Endothelial cell of umbilical vein (primary cell): Measurements from ENCODE around the gene STK24. TPM values are rescaled to one million over a fixed set of nuclear protein-coding genes. Genes with fewer than 3 reads are reported as not detected.

ENCODE experiments used
- BruUV-seq: library from RNA; stranded (reverse); fragments of 400-500 nt; replicated peaks from 2 replicates; lab custom pipeline; 2021; lab: Mats Ljungman, UMichigan
- CTCF ChIA-PET: fragments of 300-600, 350-600 bp; sonication (Branson Sonifier 250); formaldehyde crosslinking; loops from one replicate; lab custom pipeline; 2021; ENCODE audit warnings: antibody characterized with exemption, inconsistent platforms; lab: Charles Lee
- POLR2A ChIA-PET: fragments of 300-600, 350-600 bp; sonication (Branson Sonifier 250); formaldehyde crosslinking; loops from one replicate; lab custom pipeline; 2021; ENCODE audit warnings: antibody characterized with exemption, inconsistent platforms; lab: Charles Lee
- DNase-seq: peaks from one replicate; pipeline ENCODE4 v3.0.0-alpha.2; 2011; ENCODE audit warnings: low read depth, low spot score
- FAIRE-seq: peaks from 2 replicates; lab custom pipeline; 2011; peaks lifted over from hg19 to GRCh38; lab: Jason Lieb, UNC
- H2AFZ ChIP-seq: 2 replicates; pipeline ENCODE4 v1.6.0; 2012; ENCODE audit warnings: low read depth, low read length, control low read depth, inconsistent platforms
- H3K27ac ChIP-seq: 2 replicates; pipeline ENCODE4 v1.5.1; 2011; ENCODE audit warnings: low read depth, mild to moderate bottlenecking, control low read depth, low read length, moderate library complexity; ENCODE audit not compliant: insufficient read depth
- H3K27me3 ChIP-seq, 2 experiments: 2 replicates each; pipeline versions ENCODE4 v1.6.0 to v1.6.1; 2011; ENCODE audit warnings: low read length in 2 of 2, mixed read lengths in 1 of 2; ENCODE audit not compliant: control insufficient read depth in 2 of 2, insufficient read depth in 2 of 2
- H3K36me3 ChIP-seq, 2 experiments: 2 replicates in 1 of 2; 3 replicates in 1 of 2; pipeline ENCODE4 v1.5.1; 2011; ENCODE audit warnings: low read length in 2 of 2, mild to moderate bottlenecking in 1 of 2, moderate library complexity in 1 of 2; ENCODE audit not compliant: control insufficient read depth in 2 of 2, insufficient read depth in 2 of 2; ENCODE audit errors: extremely low read depth in 1 of 2
- H3K4me1 ChIP-seq: 3 replicates; pipeline ENCODE4 v1.5.1; 2011; ENCODE audit warnings: mild to moderate bottlenecking, low read length; ENCODE audit not compliant: control insufficient read depth, insufficient read depth; ENCODE audit errors: extremely low read depth
- H3K4me2 ChIP-seq: 2 replicates; pipeline ENCODE4 v1.6.1; 2011; ENCODE audit warnings: low read length, control low read depth, mixed read lengths; ENCODE audit not compliant: insufficient read depth
- H3K4me3 ChIP-seq, 3 experiments: fragments of 200-600 bp in 1 of 3; sonication (generic), shearing (Covaris generic) in 1 of 3; replicated peaks in 1 of 3; 2 replicates each; pipeline ENCODE4 v1.5.1; 2011 to 2016; ENCODE audit warnings: control low read depth in 3 of 3, low read length in 3 of 3, mild to moderate bottlenecking in 2 of 3, inconsistent platforms in 1 of 3, low read depth in 1 of 3, moderate library complexity in 1 of 3; ENCODE audit not compliant: insufficient read depth in 1 of 3
- H3K79me2 ChIP-seq: 2 replicates; pipeline ENCODE4 v1.6.0; 2012; ENCODE audit warnings: low read length, inconsistent platforms; ENCODE audit not compliant: control insufficient read depth, insufficient read depth
- H3K9ac ChIP-seq: replicated peaks from 2 replicates; pipeline ENCODE3; 2011; ENCODE audit warnings: low read length, control low read depth; ENCODE audit not compliant: insufficient read depth; ENCODE audit errors: extremely low read depth
- H3K9me1 ChIP-seq: replicated peaks from 3 replicates; pipeline ENCODE4 v1.6.0; 2011; ENCODE audit warnings: mild to moderate bottlenecking, low read length; ENCODE audit not compliant: control insufficient read depth, insufficient read depth; ENCODE audit errors: extremely low read depth
- H3K9me3 ChIP-seq: replicated peaks from 2 replicates; pipeline ENCODE4 v1.5.1; 2012; ENCODE audit warnings: low read length, inconsistent platforms; ENCODE audit not compliant: control insufficient read depth, insufficient read depth
- H4K20me1 ChIP-seq: replicated peaks from 2 replicates; pipeline ENCODE3; 2011; ENCODE audit warnings: mild to moderate bottlenecking, low read length; ENCODE audit not compliant: control insufficient read depth, insufficient read depth; ENCODE audit errors: extremely low read depth
- EZH2 ChIP-seq: IDR thresholded peaks from 2 replicates; pipeline ENCODE4 v1.6.1; 2012; ENCODE audit warnings: borderline replicate concordance, low read depth, mild to moderate bottlenecking, moderate library complexity, low read length, inconsistent platforms; ENCODE audit not compliant: severe bottlenecking
- FOS ChIP-seq: IDR thresholded peaks from 2 replicates; pipeline ENCODE4 v1.6.1; 2011; ENCODE audit warnings: mild to moderate bottlenecking, low read length, moderate library complexity, borderline replicate concordance; ENCODE audit not compliant: insufficient read depth
- GATA2 ChIP-seq: IDR thresholded peaks from 2 replicates; pipeline ENCODE4 v1.7.0; 2011; ENCODE audit warnings: low read depth, mild to moderate bottlenecking, moderate library complexity, mixed read lengths, low read length; ENCODE audit not compliant: insufficient read length, insufficient read depth
- MAX ChIP-seq: IDR thresholded peaks from 2 replicates; pipeline ENCODE4 v1.6.1; 2011; ENCODE audit not compliant: insufficient read depth, insufficient read length
- MYC ChIP-seq: IDR thresholded peaks from one replicate; pipeline ENCODE4 v1.6.1; 2011; ENCODE audit warnings: mild to moderate bottlenecking, low read depth, low read length
- POLR2A ChIP-seq: IDR thresholded peaks from 2 replicates; pipeline ENCODE4 v1.6.1; 2012; ENCODE audit warnings: low read depth, mild to moderate bottlenecking, control low read depth, low read length
- POLR2AphosphoS5 ChIP-seq: IDR thresholded peaks from 2 replicates; pipeline ENCODE4 v1.6.1; 2012; ENCODE audit warnings: low read depth, mild to moderate bottlenecking, control low read depth, low read length, moderate library complexity; ENCODE audit not compliant: insufficient read depth
- dilution Hi-C: fragments of 300-500 bp; cut with MboI; formaldehyde crosslinking; loops from one replicate; pipeline ENCODE4 v1.15.0; 2019; ENCODE audit warnings: low sequenced_read_pairs; ENCODE audit not compliant: extremely low pct_ligation_motif_present
- intact Hi-C: fragments of 100-400 bp; cut with micrococcal nuclease; formaldehyde crosslinking; loops from one replicate; pipeline ENCODE4 v1.10.0; 2022
- polyA plus RNA-seq, 4 experiments: library from polyadenylated mRNA; depleted of rRNA in 3 of 4; stranded (reverse) in 3 of 4; unstranded in 1 of 4; fragments of >200 nt; gene quantifications; 2 replicates each; pipeline versions ENCODE4 v1.2.1 to v1.2.3, GENCODE V29; 2011 to 2012; ENCODE audit warnings: missing spikeins in 1 of 4
- total RNA-seq: library from RNA; stranded (reverse); gene quantifications from 2 replicates; pipeline ENCODE4 v1.2.3, GENCODE V29; 2021
- TF ChIP-seq, protein P1 (sequence below), 2 donors: IDR thresholded peaks; 1 replicate in 1 of 2; 2 replicates in 1 of 2; pipeline ENCODE4 v1.5.1; 2011; ENCODE audit warnings: low read length in 2 of 2, mild to moderate bottlenecking in 2 of 2, moderate library complexity in 2 of 2, control low read depth in 1 of 2, inconsistent platforms in 1 of 2, low read depth in 1 of 2; ENCODE audit not compliant: insufficient read depth in 1 of 2; ENCODE audit errors: extremely low read depth in 1 of 2

The STK24 gene
- total and polyA plus RNA-seq, 2 donors (not counting 3 experiments of a cell fraction or from before 2014, with no cell fraction given) = 43.3 to 100 TPM

- Histone ChIP-seq H4K20me1 (no peaks in the 10 kb centered on the region), H3K27me3 (no peaks in the 10 kb centered on the region), H3K4me1 (no peaks in the 10 kb centered on the region), H3K36me3 (peaks cover 0 to 2% of the 10 kb centered on the region in 2 experiments), H3K9me3 (no peaks in the 10 kb centered on the region), H3K4me3 (no peak overlapping the region), H3K79me2 (no peaks in the 10 kb centered on the region), H3K27ac (no peak overlapping the region), H3K4me2 (no peak overlapping the region), H3K9me1 (no peaks in the 10 kb centered on the region), H3K9ac (no peak overlapping the region), H2AFZ (no peak overlapping the region)
- intact Hi-C loops = no loop called here
- no TSS peak for BruUV-seq
- DNase-seq = no peak
- ChIA-PET CTCF (no interaction called here), POLR2A (no interaction called here)
- TF ChIP-seq POLR2A = no peak
- TF ChIP-seq, protein P1, sequence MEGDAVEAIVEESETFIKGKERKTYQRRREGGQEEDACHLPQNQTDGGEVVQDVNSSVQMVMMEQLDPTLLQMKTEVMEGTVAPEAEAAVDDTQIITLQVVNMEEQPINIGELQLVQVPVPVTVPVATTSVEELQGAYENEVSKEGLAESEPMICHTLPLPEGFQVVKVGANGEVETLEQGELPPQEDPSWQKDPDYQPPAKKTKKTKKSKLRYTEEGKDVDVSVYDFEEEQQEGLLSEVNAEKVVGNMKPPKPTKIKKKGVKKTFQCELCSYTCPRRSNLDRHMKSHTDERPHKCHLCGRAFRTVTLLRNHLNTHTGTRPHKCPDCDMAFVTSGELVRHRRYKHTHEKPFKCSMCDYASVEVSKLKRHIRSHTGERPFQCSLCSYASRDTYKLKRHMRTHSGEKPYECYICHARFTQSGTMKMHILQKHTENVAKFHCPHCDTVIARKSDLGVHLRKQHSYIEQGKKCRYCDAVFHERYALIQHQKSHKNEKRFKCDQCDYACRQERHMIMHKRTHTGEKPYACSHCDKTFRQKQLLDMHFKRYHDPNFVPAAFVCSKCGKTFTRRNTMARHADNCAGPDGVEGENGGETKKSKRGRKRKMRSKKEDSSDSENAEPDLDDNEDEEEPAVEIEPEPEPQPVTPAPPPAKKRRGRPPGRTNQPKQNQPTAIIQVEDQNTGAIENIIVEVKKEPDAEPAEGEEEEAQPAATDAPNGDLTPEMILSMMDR (IDR thresholded peaks at IDR 0.05; ENCODE audit: extremely low read depth in 1 of 2, insufficient read depth in 1 of 2, low read depth in 1 of 2, low read length in 2 of 2) = no peak
- no peak for TF ChIP-seq MYC
- TF ChIP-seq POLR2AphosphoS5 = no peak
- TF ChIP-seq EZH2 = no peak
- TF ChIP-seq MAX = no peak
- TF ChIP-seq GATA2 = no peak
- no peak for TF ChIP-seq FOS
- FAIRE-seq = no peak
- dilution Hi-C loops = loop anchor here (25.0 kb wide), 1 partner anchor 222 kb away; no protein-coding TSS in a partner anchor
These were observed 137.0 kb downstream of the STK24 start for GRCh38 chr13:98439896-98440295.
